CD4-positive, alpha-beta memory T cell (primary cell): ENCODE measurements around the gene SEC31A. TPM values are rescaled to one million over a fixed set of nuclear protein-coding genes. Genes with fewer than 3 reads are reported as not detected.

ENCODE experiments used
- CTCF ChIA-PET: fragments of 350-600 bp; sonication (Branson Sonifier 250); formaldehyde crosslinking; loops from one replicate; lab custom pipeline; 2021; ENCODE audit warnings: inconsistent platforms; ENCODE audit not compliant: partially characterized antibody; lab: Charles Lee
- POLR2A ChIA-PET: fragments of 350-600 bp; sonication (Branson Sonifier 250); formaldehyde crosslinking; loops from one replicate; lab custom pipeline; 2021; ENCODE audit not compliant: partially characterized antibody; lab: Charles Lee
- DNase-seq, 5 donors: peaks; one replicate each; pipeline versions ENCODE4 v3.0.0 to v3.0.0-alpha.2; 2020 to 2022; ENCODE audit warnings: mixed read lengths in 1 of 5
- H3K27ac ChIP-seq: one replicate; pipeline ENCODE4 v1.7.0; 2013; ENCODE audit warnings: low read depth, low read length
- H3K27me3 ChIP-seq: 2 replicates; pipeline ENCODE4 v1.7.0; 2013; ENCODE audit warnings: mild to moderate bottlenecking, low read length, moderate library complexity; ENCODE audit not compliant: insufficient read depth
- H3K36me3 ChIP-seq: 2 replicates; pipeline ENCODE4 v1.7.0; 2013; ENCODE audit warnings: mild to moderate bottlenecking, low read length, moderate library complexity; ENCODE audit not compliant: insufficient read depth
- H3K4me1 ChIP-seq: 2 replicates; pipeline ENCODE4 v1.7.0; 2013; ENCODE audit warnings: mild to moderate bottlenecking, low read length, moderate library complexity; ENCODE audit not compliant: insufficient read depth
- H3K4me3 ChIP-seq, 2 donors: one replicate each; pipeline ENCODE4 v1.7.0; 2013; ENCODE audit warnings: low read length in 2 of 2, mild to moderate bottlenecking in 1 of 2
- H3K9me3 ChIP-seq, 2 donors: one replicate each; pipeline ENCODE4 v1.7.0; 2013; ENCODE audit warnings: low read length in 2 of 2, control low read depth in 1 of 2; ENCODE audit not compliant: control insufficient read depth in 1 of 2
- H3K27ac Mint-ChIP-seq, 7 donors: one replicate each; pipeline ENCODE4 v1.8.0; 2020 to 2021; ENCODE audit warnings: mixed read lengths in 7 of 7, mild to moderate bottlenecking in 6 of 7, inconsistent platforms in 3 of 7, moderate library complexity in 3 of 7
- H3K27me3 Mint-ChIP-seq, 2 donors: one replicate each; pipeline ENCODE4 v1.8.0; 2020 to 2021; ENCODE audit warnings: mixed read lengths in 2 of 2
- H3K36me3 Mint-ChIP-seq, 2 donors: one replicate each; pipeline ENCODE4 v1.8.0; 2020 to 2021; ENCODE audit warnings: mixed read lengths in 2 of 2, inconsistent platforms in 1 of 2, mild to moderate bottlenecking in 1 of 2
- H3K4me1 Mint-ChIP-seq, 4 donors: one replicate each; pipeline ENCODE4 v1.8.0; 2020 to 2021; ENCODE audit warnings: mixed read lengths in 4 of 4, mild to moderate bottlenecking in 1 of 4
- H3K4me3 Mint-ChIP-seq, 8 donors: one replicate each; pipeline ENCODE4 v1.8.0; 2020 to 2021; ENCODE audit warnings: mixed read lengths in 8 of 8, mild to moderate bottlenecking in 7 of 8, moderate library complexity in 6 of 8, inconsistent platforms in 3 of 8
- H3K9me3 Mint-ChIP-seq, 8 donors: one replicate each; pipeline ENCODE4 v1.8.0; 2020 to 2021; ENCODE audit warnings: mixed read lengths in 8 of 8, mild to moderate bottlenecking in 5 of 8, inconsistent platforms in 3 of 8, moderate library complexity in 1 of 8
- intact Hi-C: fragments of 100-400 bp; cut with micrococcal nuclease; formaldehyde crosslinking; loops from one replicate; pipeline ENCODE4 v1.15.1; 2023
- polyA plus RNA-seq, 2 donors: library from polyadenylated mRNA; unstranded; fragments of 300-500 nt; fragmentation: Illumina TruSeq; gene quantifications; one replicate each; pipeline ENCODE4 v1.2.3, GENCODE V29; 2021
- total RNA-seq, 2 experiments: library from RNA; stranded (reverse); gene quantifications; one replicate each; pipeline ENCODE4 v1.2.3, GENCODE V29; 2021

SEC31A gene
- total and polyA plus RNA-seq, 4 experiments from 2014 or later: 138 to 175 (median 162) TPM

- no peak overlapping the region for H3K4me3 Mint-ChIP-seq
- peaks cover 9 to 29% of the 10 kb centered on the region in 2 donors for H3K27me3 Mint-ChIP-seq
- Histone ChIP-seq H3K36me3 (no peaks in the 10 kb centered on the region), H3K4me1 (no peaks in the 10 kb centered on the region), H3K4me3 (no peak overlapping the region), H3K27me3 (no peaks in the 10 kb centered on the region), H3K27ac (no peak overlapping the region), H3K9me3 (no peaks in the 10 kb centered on the region)
- intact Hi-C loops: no loop called here
- ChIA-PET POLR2A (no interaction called here), CTCF (no interaction called here)
- DNase-seq: no peak
- H3K9me3 Mint-ChIP-seq: no peaks in the 10 kb centered on the region
- no peaks in the 10 kb centered on the region for H3K4me1 Mint-ChIP-seq
- no peak overlapping the region for H3K27ac Mint-ChIP-seq
- no peaks in the 10 kb centered on the region for H3K36me3 Mint-ChIP-seq
These were observed 101.8 kb downstream of the SEC31A start for GRCh38 chr4:82789025-82789776.

- no peak overlapping the region for H3K4me3 Mint-ChIP-seq
- Histone ChIP-seq H3K4me3 (no peak overlapping the region), H3K36me3 (no peaks in the 10 kb centered on the region), H3K9me3 (no peaks in the 10 kb centered on the region), H3K27me3 (no peaks in the 10 kb centered on the region), H3K27ac (no peak overlapping the region), H3K4me1 (no peaks in the 10 kb centered on the region)
- ChIA-PET POLR2A (no interaction called here), CTCF (no interaction called here)
- peaks cover 6 to 21% of the 10 kb centered on the region in 2 donors for H3K27me3 Mint-ChIP-seq
- intact Hi-C loops: no loop called here
- H3K9me3 Mint-ChIP-seq: no peaks in the 10 kb centered on the region
- no peaks in the 10 kb centered on the region for H3K36me3 Mint-ChIP-seq
- no peak overlapping the region for H3K27ac Mint-ChIP-seq
- no peak for DNase-seq
- H3K4me1 Mint-ChIP-seq: no peaks in the 10 kb centered on the region
These were observed 103.6 kb downstream of the SEC31A start for GRCh38 chr4:82787342-82787741.

GRCh38 chr4:82786828-82787227 lies 104.1 kb downstream of the SEC31A start:
- POLR2A ChIA-PET: no interaction called here
- Histone ChIP-seq H3K36me3 (no peaks in the 10 kb centered on the region), H3K27ac (no peak overlapping the region), H3K27me3 (no peaks in the 10 kb centered on the region), H3K9me3 (no peaks in the 10 kb centered on the region), H3K4me3 (no peak overlapping the region), H3K4me1 (no peaks in the 10 kb centered on the region)
- H3K27ac Mint-ChIP-seq: no peak overlapping the region
- no peaks in the 10 kb centered on the region for H3K4me1 Mint-ChIP-seq
- no peaks in the 10 kb centered on the region for H3K36me3 Mint-ChIP-seq
- no peak overlapping the region for H3K4me3 Mint-ChIP-seq
- CTCF ChIA-PET: no interaction called here
- H3K27me3 Mint-ChIP-seq: peaks cover 6 to 21% of the 10 kb centered on the region in 2 donors
- DNase-seq: no peak
- intact Hi-C loops: no loop called here
- H3K9me3 Mint-ChIP-seq: no peaks in the 10 kb centered on the region

GRCh38 chr4:82785611-82786400 lies 105.1 kb downstream of the SEC31A start:
- no peaks in the 10 kb centered on the region for H3K36me3 Mint-ChIP-seq
- CTCF ChIA-PET: no interaction called here
- intact Hi-C loops: no loop called here

GRCh38 chr4:82784681-82785610 lies 106.0 kb downstream of the SEC31A start:
- intact Hi-C loops: no loop called here
- Mint-ChIP-seq H3K27ac (no peak overlapping the region), H3K9me3 (no peaks in the 10 kb centered on the region), H3K4me3 (no peak overlapping the region), H3K27me3 (peaks cover 6 to 18% of the 10 kb centered on the region in 2 donors), H3K36me3 (no peaks in the 10 kb centered on the region), H3K4me1 (no peaks in the 10 kb centered on the region)
- H3K27ac ChIP-seq: no peak overlapping the region
- H3K36me3 ChIP-seq: no peaks in the 10 kb centered on the region
- H3K27me3 ChIP-seq: no peaks in the 10 kb centered on the region
- H3K9me3 ChIP-seq: no peaks in the 10 kb centered on the region
- DNase-seq: no peak
- no peak overlapping the region for H3K4me3 ChIP-seq
- no peaks in the 10 kb centered on the region for H3K4me1 ChIP-seq
- POLR2A ChIA-PET: no interaction called here
- CTCF ChIA-PET: interaction anchor here (0.9 kb wide), 1 partner anchor 9 kb away, joined by 4 read pairs; no protein-coding TSS in a partner anchor

More at GRCh38 chr4:82785611-82786400, 105.1 kb downstream of the SEC31A start:
- Histone ChIP-seq H3K9me3 (no peaks in the 10 kb centered on the region), H3K27me3 (no peaks in the 10 kb centered on the region), H3K27ac (no peak overlapping the region), H3K36me3 (no peaks in the 10 kb centered on the region), H3K4me1 (no peaks in the 10 kb centered on the region), H3K4me3 (no peak overlapping the region)
- Mint-ChIP-seq H3K27me3 (peaks cover 6 to 18% of the 10 kb centered on the region in 2 donors), H3K4me1 (no peaks in the 10 kb centered on the region), H3K27ac (no peak overlapping the region), H3K4me3 (no peak overlapping the region), H3K9me3 (no peaks in the 10 kb centered on the region)
- POLR2A ChIA-PET: no interaction called here
- DNase-seq: no peak

GRCh38 chr4:82782626-82783345 lies 108.2 kb downstream of the SEC31A start:
- no peaks in the 10 kb centered on the region for H3K4me1 Mint-ChIP-seq
- Histone ChIP-seq H3K4me1 (no peaks in the 10 kb centered on the region), H3K27ac (no peak overlapping the region), H3K9me3 (no peaks in the 10 kb centered on the region), H3K4me3 (no peak overlapping the region), H3K27me3 (no peaks in the 10 kb centered on the region), H3K36me3 (no peaks in the 10 kb centered on the region)
- peaks cover 6% of the 10 kb centered on the region in 2 donors for H3K27me3 Mint-ChIP-seq
- POLR2A ChIA-PET: interaction anchor here (0.6 kb wide), 1 partner anchor 14 kb away, joined by 3 read pairs; no protein-coding TSS in a partner anchor
- H3K36me3 Mint-ChIP-seq: no peaks in the 10 kb centered on the region
- CTCF ChIA-PET: no interaction called here
- H3K27ac Mint-ChIP-seq: no peak overlapping the region
- intact Hi-C loops: no loop called here
- no peak for DNase-seq
- no peak overlapping the region for H3K4me3 Mint-ChIP-seq
- H3K9me3 Mint-ChIP-seq: peaks cover 0 to 2% (median 0%) of the 10 kb centered on the region in 8 donors
